Fibroblast of pulmonary artery (primary cell): ENCODE measurements around the gene CD180.

Experiments used
- DNase-seq: peaks from one replicate; pipeline ENCODE4 v3.0.0-alpha.2; 2010; ENCODE audit warnings: low read depth
- H3K4me3 ChIP-seq: replicated peaks from 2 replicates; pipeline ENCODE4 v1.5.1; 2011; ENCODE audit warnings: low read depth, mild to moderate bottlenecking, control low read depth, low read length, moderate library complexity
- TF ChIP-seq, protein P1 (sequence below): IDR thresholded peaks from 2 replicates; pipeline ENCODE4 v1.5.1; 2011; ENCODE audit warnings: mild to moderate bottlenecking, control low read depth, low read length, inconsistent platforms; ENCODE audit errors: missing control alignments

Gene CD180

DNA sequence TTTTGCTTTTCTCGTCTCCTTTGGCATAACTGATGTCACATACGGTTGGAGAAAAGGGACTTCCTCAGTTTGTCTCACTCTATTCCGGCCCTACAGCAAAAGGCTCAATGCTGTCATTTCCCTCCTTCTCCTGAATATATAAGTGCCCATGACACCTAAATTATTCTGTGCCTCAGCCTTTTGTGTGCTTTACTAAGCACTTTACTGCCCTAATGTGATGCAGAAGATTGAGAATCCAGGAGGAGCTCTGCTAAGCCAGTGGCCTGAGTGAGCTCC, 7.6 kb downstream of the CD180 start:
- DNase-seq: no peak
- H3K4me3 ChIP-seq: no peak overlapping the region
- TF ChIP-seq, protein P1, sequence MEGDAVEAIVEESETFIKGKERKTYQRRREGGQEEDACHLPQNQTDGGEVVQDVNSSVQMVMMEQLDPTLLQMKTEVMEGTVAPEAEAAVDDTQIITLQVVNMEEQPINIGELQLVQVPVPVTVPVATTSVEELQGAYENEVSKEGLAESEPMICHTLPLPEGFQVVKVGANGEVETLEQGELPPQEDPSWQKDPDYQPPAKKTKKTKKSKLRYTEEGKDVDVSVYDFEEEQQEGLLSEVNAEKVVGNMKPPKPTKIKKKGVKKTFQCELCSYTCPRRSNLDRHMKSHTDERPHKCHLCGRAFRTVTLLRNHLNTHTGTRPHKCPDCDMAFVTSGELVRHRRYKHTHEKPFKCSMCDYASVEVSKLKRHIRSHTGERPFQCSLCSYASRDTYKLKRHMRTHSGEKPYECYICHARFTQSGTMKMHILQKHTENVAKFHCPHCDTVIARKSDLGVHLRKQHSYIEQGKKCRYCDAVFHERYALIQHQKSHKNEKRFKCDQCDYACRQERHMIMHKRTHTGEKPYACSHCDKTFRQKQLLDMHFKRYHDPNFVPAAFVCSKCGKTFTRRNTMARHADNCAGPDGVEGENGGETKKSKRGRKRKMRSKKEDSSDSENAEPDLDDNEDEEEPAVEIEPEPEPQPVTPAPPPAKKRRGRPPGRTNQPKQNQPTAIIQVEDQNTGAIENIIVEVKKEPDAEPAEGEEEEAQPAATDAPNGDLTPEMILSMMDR: no peak

DNA sequence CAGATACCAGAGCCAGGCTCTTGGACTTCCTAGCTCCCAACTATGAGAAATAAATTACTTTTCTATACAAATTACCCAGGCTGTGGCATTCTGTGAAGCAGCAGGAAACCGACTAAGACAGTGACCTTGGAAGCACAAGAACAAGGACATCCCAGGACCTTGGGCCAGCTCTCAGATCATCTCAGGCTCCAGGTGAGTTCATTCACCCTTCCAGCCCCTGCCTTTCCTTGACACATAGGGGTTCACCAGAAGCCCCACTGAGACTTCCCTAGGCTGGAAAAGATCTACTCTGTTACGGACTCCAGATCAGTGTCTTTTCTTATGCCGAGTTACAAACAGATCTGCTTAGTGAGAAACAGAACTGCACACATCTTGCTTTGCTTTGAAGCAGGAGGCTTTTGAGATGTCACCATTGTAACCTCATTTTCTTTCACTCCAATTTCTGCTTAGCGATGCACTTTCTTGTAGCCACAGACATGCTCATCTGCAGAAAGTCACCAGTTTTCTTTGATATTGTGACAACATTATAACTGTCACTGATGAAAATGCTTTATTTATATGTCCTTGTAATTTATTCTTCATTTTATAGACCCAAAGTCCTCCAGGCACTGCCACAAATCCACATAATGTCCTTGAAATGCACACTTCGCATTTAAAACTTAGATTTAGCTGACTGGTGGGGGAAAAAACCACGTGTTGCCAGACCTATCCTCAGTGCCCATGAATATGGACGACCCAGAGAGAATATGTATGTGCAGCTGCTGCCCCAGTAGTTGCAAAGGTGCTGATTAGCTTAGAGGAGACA, 8.1 kb downstream of the CD180 start:
- TF ChIP-seq, protein P1: no peak
- H3K4me3 ChIP-seq: no peak overlapping the region
- no peak for DNase-seq

DNA sequence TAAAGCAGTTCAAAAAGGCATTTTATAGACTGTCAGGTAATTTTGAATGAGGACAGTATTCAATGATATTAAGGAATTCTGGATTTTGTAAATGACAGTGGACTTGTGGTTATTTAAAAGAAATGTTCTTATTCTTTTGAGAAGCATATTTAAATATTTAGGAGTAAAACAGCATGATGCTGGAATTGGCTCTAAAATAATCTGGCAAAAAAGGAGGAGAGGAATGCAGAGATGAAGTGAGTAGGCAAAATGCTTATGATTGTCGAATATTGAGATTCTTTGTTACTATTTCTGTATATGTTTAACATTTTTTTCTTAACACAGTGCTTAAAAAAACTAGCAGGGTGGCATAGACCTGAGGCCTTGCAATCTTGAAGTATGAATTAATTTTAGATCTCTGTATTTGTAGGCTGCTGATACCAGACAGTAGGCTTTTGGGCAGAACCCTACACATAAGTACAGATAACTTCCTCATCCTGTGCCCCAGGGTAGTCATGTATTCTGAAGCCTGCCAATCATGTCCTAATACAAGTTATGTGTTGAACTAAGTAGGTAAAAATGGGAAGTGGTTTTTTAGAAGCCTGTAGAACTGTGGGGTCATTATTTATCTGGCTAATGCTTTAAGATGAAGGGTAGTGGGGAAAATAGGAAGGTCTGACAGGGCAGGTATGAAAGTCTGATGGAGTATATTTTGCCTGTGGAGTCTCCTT, 9.4 kb downstream of the CD180 start:
- no peak for DNase-seq

DNA sequence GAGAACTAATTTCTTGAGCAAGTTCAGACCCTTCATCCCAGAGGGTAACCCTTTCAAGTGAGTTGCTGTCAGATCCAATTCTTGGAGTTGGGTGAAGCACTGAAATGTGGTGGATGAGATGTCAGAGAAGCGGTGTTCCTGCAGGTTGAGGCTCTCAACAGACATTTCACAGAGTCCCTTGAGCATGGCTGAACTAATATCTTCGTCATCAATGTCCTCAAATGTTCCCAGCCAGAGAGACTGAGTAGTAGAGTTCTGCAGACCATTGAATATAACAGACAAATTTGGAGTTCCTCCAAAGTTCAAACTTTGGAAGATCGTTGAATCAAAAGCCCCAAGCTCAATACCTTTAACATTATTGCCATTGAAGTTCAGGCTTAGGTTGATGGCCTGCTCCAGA, 12.7 kb downstream of the CD180 start:
- H3K4me3 ChIP-seq: no peak overlapping the region
- TF ChIP-seq, protein P1: no peak
- no peak for DNase-seq

More for the DNA sequence above, 9.4 kb downstream of the CD180 start:
- H3K4me3 ChIP-seq: no peak overlapping the region
- TF ChIP-seq, protein P1: no peak

DNA sequence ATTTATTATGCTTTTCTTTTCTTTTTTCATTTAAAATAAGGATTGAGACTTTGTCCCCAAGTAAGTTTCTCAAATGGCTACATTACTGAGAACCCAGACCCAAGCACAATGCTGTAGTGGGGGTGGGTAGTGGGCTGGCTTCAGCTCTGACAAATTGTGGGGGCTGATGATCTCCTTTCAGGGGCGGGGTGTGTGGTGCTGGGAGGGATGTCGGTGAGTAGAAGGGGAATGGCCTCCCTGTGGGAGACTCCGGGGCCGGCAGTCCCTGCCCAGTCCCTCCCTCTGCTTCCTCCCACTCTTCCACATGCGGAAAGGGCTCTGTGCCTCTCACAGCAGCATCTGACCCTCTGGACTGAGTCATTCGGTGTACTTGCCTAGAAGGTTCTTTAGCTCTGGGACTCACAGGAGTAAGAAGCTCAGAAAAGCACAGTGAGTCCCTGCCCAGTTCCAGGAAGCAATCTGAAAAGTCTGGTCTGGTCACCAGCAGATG, 14.3 kb downstream of the CD180 start:
- TF ChIP-seq, protein P1: no peak
- no peak overlapping the region for H3K4me3 ChIP-seq
- DNase-seq: peak; percentile 82

DNA sequence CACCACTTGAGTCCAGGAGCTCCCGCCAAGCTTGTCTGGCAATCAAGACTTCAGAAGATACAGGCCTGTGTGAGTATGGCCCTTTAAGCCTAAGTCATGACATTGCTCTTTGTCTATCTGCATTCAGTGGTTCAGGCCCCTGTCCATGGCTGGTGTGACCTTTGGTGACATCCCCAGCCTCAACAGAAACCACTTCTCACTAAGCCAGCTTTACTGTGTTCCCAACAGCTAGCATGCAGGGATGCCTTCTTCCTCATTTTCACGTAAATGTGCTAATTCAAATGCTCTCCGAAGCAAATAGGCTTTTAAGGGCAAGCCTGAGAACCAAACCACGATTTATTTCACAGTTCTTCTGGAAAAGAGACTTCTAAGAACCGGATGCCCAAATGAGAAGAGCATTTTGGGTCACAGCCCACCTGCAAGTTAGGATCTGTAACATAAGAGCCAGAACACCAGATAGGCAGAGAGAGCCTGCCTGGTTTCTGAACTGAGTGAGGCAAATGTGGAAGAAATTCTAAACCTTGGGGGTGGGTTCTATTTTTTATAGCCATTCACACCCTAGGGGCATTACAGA, 14.9 kb downstream of the CD180 start:
- TF ChIP-seq, protein P1: no peak
- H3K4me3 ChIP-seq: no peak overlapping the region
- DNase-seq: no peak
